GM12878 (cell line): Measurements from ENCODE around the gene GALNT3. TPM values are rescaled to one million over a fixed set of nuclear protein-coding genes. Genes with fewer than 3 reads are reported as not detected.

Experiments used
- ATAC-seq: fragments of 200-7000 bp; cut with Tn5 transposase; 3 replicates; pipeline ENCODE4 v1.9.1; 2020; ENCODE audit warnings: mild to moderate bottlenecking, moderate library complexity
- BruUV-seq: library from RNA; stranded (reverse); fragments of 400-500 nt; replicated peaks from 2 replicates; lab custom pipeline; 2021; lab: Mats Ljungman, UMichigan
- CTCF ChIA-PET: fragments of 300-600 bp; sonication (Branson Sonifier 250); formaldehyde crosslinking; extraction: SDS; loops from one replicate; lab custom pipeline; 2021; ENCODE audit warnings: inconsistent platforms; lab: Yijun Ruan, JAX
- POLR2A ChIA-PET: fragments of 350-600 bp; formaldehyde crosslinking; extraction: SDS; loops from one replicate; lab custom pipeline; 2021; ENCODE audit warnings: inconsistent platforms; lab: Charles Lee
- RAD21 ChIA-PET: fragments of 300-600 bp; sonication (Branson Sonifier 250); formaldehyde crosslinking; loops from one replicate; lab custom pipeline; 2023; ENCODE audit warnings: antibody characterized with exemption; ENCODE audit not compliant: unreplicated experiment; lab: Charles Lee
- SMC1A ChIA-PET: fragments of 300-600 bp; sonication (Branson Sonifier 250); formaldehyde crosslinking; loops from one replicate; lab custom pipeline; 2023; ENCODE audit not compliant: unreplicated experiment, uncharacterized antibody; lab: Charles Lee
- DNase-seq: peaks from one replicate; pipeline ENCODE4 v3.0.0-alpha.2; 2011; ENCODE audit warnings: low read depth, low spot score
- FAIRE-seq: peaks from 3 replicates; lab custom pipeline; 2011; peaks lifted over from hg19 to GRCh38; lab: Jason Lieb, UNC
- H2AFZ ChIP-seq: 2 replicates; pipeline ENCODE4 v1.6.0; 2011; ENCODE audit warnings: low read depth, low read length, control low read depth; ENCODE audit not compliant: control insufficient read depth
- H3K27ac ChIP-seq: 2 replicates; pipeline ENCODE4 v1.5.1; 2011; ENCODE audit warnings: control low read depth; ENCODE audit not compliant: control insufficient read depth, insufficient read depth
- H3K27me3 ChIP-seq, 2 experiments: replicated peaks in 1 of 2; 2 replicates each; pipeline versions ENCODE4 v1.6.0 to v1.6.1; 2011; ENCODE audit warnings: low read length in 1 of 2; ENCODE audit not compliant: control insufficient read depth in 2 of 2, insufficient read depth in 2 of 2
- H3K36me3 ChIP-seq, 2 experiments: 2 replicates each; pipeline ENCODE4 v1.5.1; 2011; ENCODE audit warnings: low read length in 1 of 2; ENCODE audit not compliant: control insufficient read depth in 2 of 2, insufficient read depth in 2 of 2
- H3K4me1 ChIP-seq: 2 replicates; pipeline ENCODE4 v1.6.1; 2011; ENCODE audit warnings: mild to moderate bottlenecking, low read length, moderate library complexity, mixed read lengths; ENCODE audit not compliant: control insufficient read depth, insufficient read depth
- H3K4me2 ChIP-seq: 2 replicates; pipeline ENCODE4 v1.6.0; 2011; ENCODE audit warnings: control low read depth; ENCODE audit not compliant: control insufficient read depth, insufficient read depth
- H3K4me3 ChIP-seq: fragments of 200-600 bp; sonication (generic); 2 replicates; pipeline ENCODE4 v1.5.1; 2016
- H3K79me2 ChIP-seq: 2 replicates; pipeline ENCODE4 v1.6.0; 2011; ENCODE audit warnings: low read length; ENCODE audit not compliant: control insufficient read depth, insufficient read depth
- H3K9ac ChIP-seq: 2 replicates; pipeline ENCODE4 v1.8.0; 2011; ENCODE audit warnings: low read length, control low read depth, mixed read lengths; ENCODE audit not compliant: control insufficient read depth, insufficient read depth
- H3K9me3 ChIP-seq: replicated peaks from 3 replicates; pipeline ENCODE4 v1.5.1; 2011; ENCODE audit warnings: mild to moderate bottlenecking, low read length; ENCODE audit not compliant: control insufficient read depth, insufficient read depth
- H4K20me1 ChIP-seq: 2 replicates; pipeline ENCODE4 v1.6.0; 2011; ENCODE audit not compliant: control insufficient read depth, insufficient read depth
- EZH2 ChIP-seq: IDR thresholded peaks from 2 replicates; pipeline ENCODE4 v1.6.1; 2012; ENCODE audit warnings: low read depth, mild to moderate bottlenecking, control low read depth, inconsistent platforms, low read length, borderline replicate concordance; ENCODE audit not compliant: control insufficient read depth
- HCFC1 ChIP-seq: fragments of 150-350 bp; IDR thresholded peaks from 2 replicates; pipeline ENCODE4 v1.6.1; 2014; ENCODE audit warnings: low read length
- HDAC6 ChIP-seq: fragments of 200-600 bp; sonication (generic); IDR thresholded peaks from one replicate; pipeline ENCODE4 v1.8.0; 2017; ENCODE audit warnings: antibody characterized with exemption; ENCODE audit not compliant: unreplicated experiment
- NFYA ChIP-seq: IDR thresholded peaks from 2 replicates; pipeline ENCODE4 v1.6.1; 2011; ENCODE audit warnings: low read depth, mild to moderate bottlenecking, low read length, improper control_type of control experiment, borderline replicate concordance
- POLR2AphosphoS5 ChIP-seq: IDR thresholded peaks from 2 replicates; pipeline ENCODE4 v1.6.1; 2011; ENCODE audit warnings: mild to moderate bottlenecking, low read length, inconsistent platforms
- RAD51 ChIP-seq: fragments of 450-650 bp; IDR thresholded peaks from 2 replicates; pipeline ENCODE4 v1.6.1; 2016; ENCODE audit warnings: moderate library complexity, mild to moderate bottlenecking, inconsistent platforms
- SREBF1 ChIP-seq: IDR thresholded peaks from 2 replicates; pipeline ENCODE4 v1.6.1; 2012; ENCODE audit warnings: mild to moderate bottlenecking, low read length
- SUPT20H ChIP-seq: IDR thresholded peaks from 2 replicates; pipeline ENCODE4 v1.6.1; 2011; ENCODE audit warnings: low read depth, mild to moderate bottlenecking, low read length, moderate library complexity, borderline replicate concordance; ENCODE audit not compliant: control insufficient read depth
- TARDBP ChIP-seq: IDR thresholded peaks from 2 replicates; pipeline ENCODE4 v1.6.1; 2016; ENCODE audit warnings: borderline replicate concordance
- USF2 ChIP-seq: IDR thresholded peaks from 2 replicates; pipeline ENCODE4 v1.6.1; 2011; ENCODE audit warnings: low read depth, low read length, improper control_type of control experiment, borderline replicate concordance
- ZNF622 ChIP-seq: fragments of 450-650 bp; IDR thresholded peaks from 2 replicates; pipeline ENCODE4 v1.6.1; 2017; ENCODE audit warnings: mild to moderate bottlenecking, inconsistent platforms
- WGBS: methylation state at CpG from one replicate; pipeline ENCODE4 v1.1.6; 2016; ENCODE audit warnings: low lambda C conversion rate; ENCODE audit not compliant: insufficient replicate concordance, insufficient coverage; ENCODE audit errors: missing lambda C conversion rate; 5-methylcytosine and 5-hydroxymethylcytosine counted together
- in situ Hi-C: fragments of 300-500 bp; cut with MboI; formaldehyde crosslinking; loops from 9 replicates; pipeline ENCODE4 v1.14.3; 2018; ENCODE audit warnings: mixed read lengths
- intact Hi-C: fragments of 100-400 bp; cut with micrococcal nuclease; formaldehyde crosslinking; loops from one replicate; pipeline ENCODE4 v1.14.2; 2022; ENCODE audit not compliant: unreplicated experiment
- polyA plus RNA-seq, 11 experiments: library from polyadenylated mRNA; depleted of rRNA in 4 of 11; unstranded in 6 of 11; stranded (reverse) in 5 of 11; fragments of >200 nt; fragmentation: Nextera tagmentation in 4 of 11; fragmentation: Illumina TruSeq in 1 of 11; extraction: Ambion mirVana in 4 of 11; extraction: Trizol in 1 of 11; gene quantifications; 1 replicate in 1 of 11; 2 replicates in 10 of 11; pipeline versions ENCODE4 v1.2.1 to v1.2.3, GENCODE V29; 2011 to 2016; ENCODE audit warnings: inconsistent platforms in 2 of 11, missing spikeins in 2 of 11, low read depth in 1 of 11
- total RNA-seq, 4 experiments: library from RNA; depleted of rRNA in 3 of 4; stranded (reverse); fragments of >200 nt in 3 of 4; fragmentation: Illumina TruSeq in 1 of 4; extraction: Trizol in 1 of 4; gene quantifications; 2 replicates each; pipeline versions ENCODE4 v1.2.1 to v1.2.3, GENCODE V29; 2013 to 2021
- TF ChIP-seq, protein P1 (sequence below): fragments of 450-650 bp; IDR thresholded peaks from 2 replicates; pipeline ENCODE4 v1.6.1; 2017; ENCODE audit warnings: mild to moderate bottlenecking
- TF ChIP-seq, protein P2 (sequence below): fragments of 450-650 bp; IDR thresholded peaks from 2 replicates; pipeline ENCODE4 v1.6.1; 2017; ENCODE audit warnings: mild to moderate bottlenecking, moderate library complexity
- TF ChIP-seq, protein P3 (sequence below): fragments of 450-650 bp; IDR thresholded peaks from 2 replicates; pipeline ENCODE4 v1.6.1; 2017; ENCODE audit warnings: mild to moderate bottlenecking, low read depth, inconsistent platforms; ENCODE audit not compliant: poor library complexity, severe bottlenecking

Gene GALNT3
- total and polyA plus RNA-seq, 10 of the 15 experiments (the other 5 are each of a cell fraction or from before 2014, with no cell fraction given) = 0.53 to 3.7 (median 1.1) TPM

DNA sequence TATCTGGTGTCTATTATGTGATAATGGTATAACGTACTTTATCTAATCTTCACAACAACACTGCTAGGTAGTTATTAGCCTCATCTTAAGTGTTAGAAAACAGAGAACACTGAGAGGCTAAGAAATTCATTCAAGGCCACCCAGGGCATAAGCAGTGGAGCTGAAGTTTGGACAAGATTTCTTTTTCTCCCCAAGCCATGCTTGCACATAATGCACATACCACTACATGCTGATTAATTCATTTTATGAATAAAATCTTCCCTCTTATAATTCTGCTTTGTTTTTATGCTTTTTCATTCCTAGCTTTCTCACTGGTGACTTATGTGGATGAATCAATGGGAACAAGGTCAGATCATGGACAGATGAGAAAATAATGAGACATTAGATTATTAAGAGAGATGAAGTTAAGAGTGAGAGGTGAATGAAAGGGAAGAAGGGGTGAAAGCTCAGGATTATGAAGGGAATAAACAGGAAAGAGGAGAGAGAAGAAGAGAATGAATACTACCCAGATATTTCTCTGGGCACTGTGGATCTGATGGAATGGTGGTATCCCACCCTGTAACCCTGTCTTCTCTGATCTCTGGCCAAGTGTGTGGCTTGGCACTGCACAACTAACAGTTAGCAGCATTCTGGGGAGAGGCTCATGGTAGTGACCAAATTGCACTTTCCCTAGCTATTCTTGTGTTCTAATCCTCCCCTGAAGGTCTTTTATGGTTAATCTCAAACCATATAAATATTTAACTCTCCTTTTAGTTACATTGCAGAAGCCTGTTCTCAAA lies 17.7 kb upstream of the GALNT3 start:
- DNase-seq (no peak), ATAC-seq (no peak), FAIRE-seq (no peak)
- H3K27ac ChIP-seq = no peak overlapping the region
- in situ Hi-C loops (no loop called here), intact Hi-C loops (no loop called here)
- H3K4me3 ChIP-seq = no peak overlapping the region
- H3K4me2 ChIP-seq = no peak overlapping the region
- H2AFZ ChIP-seq = no peak overlapping the region
- peaks cover 13% of the 10 kb centered on the region; the same call in 1 of the 2 replicates for H3K4me1 ChIP-seq
- WGBS = 68% methylated on average over 1 of the region's 1 CpG
- no peaks in the 10 kb centered on the region for H3K9me3 ChIP-seq
- SMC1A ChIA-PET = interaction anchor here (1.0 to 1.8 kb wide), 3 partner anchors 15 to 24 kb away, joined by 3 to 6 read pairs (median 5); partner anchors contain the start of gene GALNT3
- RAD21 ChIA-PET = interaction anchor here (0.6 kb wide), 1 partner anchor 10 kb away, joined by 4 read pairs; no protein-coding TSS in a partner anchor
- POLR2A ChIA-PET = no interaction called here
- BruUV-seq = no TSS peak
- no peaks in the 10 kb centered on the region for H3K36me3 ChIP-seq
- H3K9ac ChIP-seq = no peak overlapping the region
- no peaks in the 10 kb centered on the region for H4K20me1 ChIP-seq
- CTCF ChIA-PET = interaction anchor here (0.8 to 1.3 kb wide), 2 partner anchors 63 to 438 kb away, joined by 4 to 6 read pairs; no protein-coding TSS in a partner anchor
- H3K27me3 ChIP-seq = no peaks in the 10 kb centered on the region
- no peaks in the 10 kb centered on the region for H3K79me2 ChIP-seq
- TF ChIP-seq ZNF622 = no peak
- TF ChIP-seq NFYA = no peak
- TF ChIP-seq, protein P1, sequence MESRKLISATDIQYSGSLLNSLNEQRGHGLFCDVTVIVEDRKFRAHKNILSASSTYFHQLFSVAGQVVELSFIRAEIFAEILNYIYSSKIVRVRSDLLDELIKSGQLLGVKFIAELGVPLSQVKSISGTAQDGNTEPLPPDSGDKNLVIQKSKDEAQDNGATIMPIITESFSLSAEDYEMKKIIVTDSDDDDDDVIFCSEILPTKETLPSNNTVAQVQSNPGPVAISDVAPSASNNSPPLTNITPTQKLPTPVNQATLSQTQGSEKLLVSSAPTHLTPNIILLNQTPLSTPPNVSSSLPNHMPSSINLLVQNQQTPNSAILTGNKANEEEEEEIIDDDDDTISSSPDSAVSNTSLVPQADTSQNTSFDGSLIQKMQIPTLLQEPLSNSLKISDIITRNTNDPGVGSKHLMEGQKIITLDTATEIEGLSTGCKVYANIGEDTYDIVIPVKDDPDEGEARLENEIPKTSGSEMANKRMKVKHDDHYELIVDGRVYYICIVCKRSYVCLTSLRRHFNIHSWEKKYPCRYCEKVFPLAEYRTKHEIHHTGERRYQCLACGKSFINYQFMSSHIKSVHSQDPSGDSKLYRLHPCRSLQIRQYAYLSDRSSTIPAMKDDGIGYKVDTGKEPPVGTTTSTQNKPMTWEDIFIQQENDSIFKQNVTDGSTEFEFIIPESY = no peak
- TF ChIP-seq USF2 = no peak
- TF ChIP-seq, protein P2, sequence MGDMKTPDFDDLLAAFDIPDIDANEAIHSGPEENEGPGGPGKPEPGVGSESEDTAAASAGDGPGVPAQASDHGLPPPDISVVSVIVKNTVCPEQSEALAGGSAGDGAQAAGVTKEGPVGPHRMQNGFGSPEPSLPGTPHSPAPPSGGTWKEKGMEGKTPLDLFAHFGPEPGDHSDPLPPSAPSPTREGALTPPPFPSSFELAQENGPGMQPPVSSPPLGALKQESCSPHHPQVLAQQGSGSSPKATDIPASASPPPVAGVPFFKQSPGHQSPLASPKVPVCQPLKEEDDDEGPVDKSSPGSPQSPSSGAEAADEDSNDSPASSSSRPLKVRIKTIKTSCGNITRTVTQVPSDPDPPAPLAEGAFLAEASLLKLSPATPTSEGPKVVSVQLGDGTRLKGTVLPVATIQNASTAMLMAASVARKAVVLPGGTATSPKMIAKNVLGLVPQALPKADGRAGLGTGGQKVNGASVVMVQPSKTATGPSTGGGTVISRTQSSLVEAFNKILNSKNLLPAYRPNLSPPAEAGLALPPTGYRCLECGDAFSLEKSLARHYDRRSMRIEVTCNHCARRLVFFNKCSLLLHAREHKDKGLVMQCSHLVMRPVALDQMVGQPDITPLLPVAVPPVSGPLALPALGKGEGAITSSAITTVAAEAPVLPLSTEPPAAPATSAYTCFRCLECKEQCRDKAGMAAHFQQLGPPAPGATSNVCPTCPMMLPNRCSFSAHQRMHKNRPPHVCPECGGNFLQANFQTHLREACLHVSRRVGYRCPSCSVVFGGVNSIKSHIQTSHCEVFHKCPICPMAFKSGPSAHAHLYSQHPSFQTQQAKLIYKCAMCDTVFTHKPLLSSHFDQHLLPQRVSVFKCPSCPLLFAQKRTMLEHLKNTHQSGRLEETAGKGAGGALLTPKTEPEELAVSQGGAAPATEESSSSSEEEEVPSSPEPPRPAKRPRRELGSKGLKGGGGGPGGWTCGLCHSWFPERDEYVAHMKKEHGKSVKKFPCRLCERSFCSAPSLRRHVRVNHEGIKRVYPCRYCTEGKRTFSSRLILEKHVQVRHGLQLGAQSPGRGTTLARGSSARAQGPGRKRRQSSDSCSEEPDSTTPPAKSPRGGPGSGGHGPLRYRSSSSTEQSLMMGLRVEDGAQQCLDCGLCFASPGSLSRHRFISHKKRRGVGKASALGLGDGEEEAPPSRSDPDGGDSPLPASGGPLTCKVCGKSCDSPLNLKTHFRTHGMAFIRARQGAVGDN = no peak
- no peak for TF ChIP-seq SUPT20H
- TF ChIP-seq EZH2 = no peak
- no peak for TF ChIP-seq RAD51
- no peak for TF ChIP-seq HCFC1
- TF ChIP-seq SREBF1 = no peak
- TF ChIP-seq HDAC6 = no peak
- no peak for TF ChIP-seq TARDBP
- TF ChIP-seq, protein P3, sequence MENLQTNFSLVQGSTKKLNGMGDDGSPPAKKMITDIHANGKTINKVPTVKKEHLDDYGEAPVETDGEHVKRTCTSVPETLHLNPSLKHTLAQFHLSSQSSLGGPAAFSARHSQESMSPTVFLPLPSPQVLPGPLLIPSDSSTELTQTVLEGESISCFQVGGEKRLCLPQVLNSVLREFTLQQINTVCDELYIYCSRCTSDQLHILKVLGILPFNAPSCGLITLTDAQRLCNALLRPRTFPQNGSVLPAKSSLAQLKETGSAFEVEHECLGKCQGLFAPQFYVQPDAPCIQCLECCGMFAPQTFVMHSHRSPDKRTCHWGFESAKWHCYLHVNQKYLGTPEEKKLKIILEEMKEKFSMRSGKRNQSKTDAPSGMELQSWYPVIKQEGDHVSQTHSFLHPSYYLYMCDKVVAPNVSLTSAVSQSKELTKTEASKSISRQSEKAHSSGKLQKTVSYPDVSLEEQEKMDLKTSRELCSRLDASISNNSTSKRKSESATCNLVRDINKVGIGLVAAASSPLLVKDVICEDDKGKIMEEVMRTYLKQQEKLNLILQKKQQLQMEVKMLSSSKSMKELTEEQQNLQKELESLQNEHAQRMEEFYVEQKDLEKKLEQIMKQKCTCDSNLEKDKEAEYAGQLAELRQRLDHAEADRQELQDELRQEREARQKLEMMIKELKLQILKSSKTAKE = no peak
- TF ChIP-seq POLR2AphosphoS5 = no peak
